ENCODE results near the gene WDR87. TPM values are rescaled to one million over a fixed set of nuclear protein-coding genes. Genes with fewer than 3 reads are reported as not detected.
"Not testable (repeated sequence)": the region's sequence is repeated elsewhere in the genome, so short reads cannot be mapped to it uniquely, and the experiment has no call there.

The WDR87 gene
- polyA plus RNA-seq, 4 donors = 0.01 TPM; not detected in 3

DNA sequence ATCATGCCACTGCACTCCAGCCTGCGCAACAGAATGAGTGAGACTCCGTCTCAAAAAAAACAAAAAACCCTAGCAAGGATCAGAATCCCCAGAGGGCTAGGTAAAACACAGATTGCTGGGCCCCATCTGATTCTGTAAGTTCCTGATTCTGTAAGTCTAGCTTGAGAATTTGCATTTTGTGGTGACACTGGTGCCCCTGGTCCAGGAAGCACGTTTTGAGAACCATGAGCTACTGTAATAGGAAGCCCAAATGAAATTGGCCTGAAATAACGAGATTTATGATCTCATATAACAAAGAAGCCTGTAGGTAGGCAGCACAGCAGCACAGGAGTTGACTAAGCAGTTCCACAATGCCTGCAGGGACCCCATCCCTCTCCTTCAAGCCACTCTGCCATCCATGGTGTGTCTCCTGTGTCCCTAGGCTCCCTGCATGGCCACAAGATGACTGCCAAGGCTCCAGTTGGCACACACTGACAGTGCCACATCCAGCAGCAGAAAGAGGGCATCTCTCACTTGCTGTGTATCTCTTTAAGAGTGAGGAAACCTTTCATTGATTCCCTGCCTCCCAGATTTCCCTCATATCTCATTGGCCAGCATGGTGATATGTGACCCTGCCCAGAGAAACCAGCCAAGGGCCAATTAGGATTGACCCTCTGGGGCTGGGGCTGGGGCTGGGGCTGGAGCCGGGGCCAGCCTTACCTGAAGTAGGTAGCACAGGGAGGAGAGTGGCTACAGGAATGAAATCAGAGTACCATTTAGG, 22.3 kb upstream of the WDR87 start:
- Histone ChIP-seq H3K4me3 (ENCODE audit: low read depth in 1 of 3, low read length in 3 of 3) (no peak overlapping the region), H3K36me3 (ENCODE audit: control insufficient read depth in 3 of 3, insufficient read depth in 2 of 3, low read depth in 1 of 3, low read length in 3 of 3) (peaks cover 0 to 15% (median 0%) of the 10 kb centered on the region in 3 donors), H3K27ac (ENCODE audit: low read depth in 1 of 3, low read length in 2 of 3) (peak overlapping the region; percentile 17 to 77 (median 21)), H3K4me1 (ENCODE audit: control insufficient read depth in 3 of 3, insufficient read depth in 2 of 3, low read depth in 1 of 3, low read length in 2 of 3) (peaks cover 4 to 56% (median 8%) of the 10 kb centered on the region in 3 donors), H3K9me3 (ENCODE audit: control insufficient read depth in 2 of 2, insufficient read depth in 1 of 2, low read depth in 1 of 2, low read length in 1 of 2) (no peaks in the 10 kb centered on the region), H3K27me3 (ENCODE audit: control insufficient read depth in 3 of 3, insufficient read depth in 3 of 3, low read length in 3 of 3) (no peaks in the 10 kb centered on the region)
- FAIRE-seq (no peak), DNase-seq (peak in 1 of 2 donors; percentile 68)
- 50 to 63% (median 52%) methylated on average over 5 of the region's 5 CpGs for WGBS, 3 donors

DNA sequence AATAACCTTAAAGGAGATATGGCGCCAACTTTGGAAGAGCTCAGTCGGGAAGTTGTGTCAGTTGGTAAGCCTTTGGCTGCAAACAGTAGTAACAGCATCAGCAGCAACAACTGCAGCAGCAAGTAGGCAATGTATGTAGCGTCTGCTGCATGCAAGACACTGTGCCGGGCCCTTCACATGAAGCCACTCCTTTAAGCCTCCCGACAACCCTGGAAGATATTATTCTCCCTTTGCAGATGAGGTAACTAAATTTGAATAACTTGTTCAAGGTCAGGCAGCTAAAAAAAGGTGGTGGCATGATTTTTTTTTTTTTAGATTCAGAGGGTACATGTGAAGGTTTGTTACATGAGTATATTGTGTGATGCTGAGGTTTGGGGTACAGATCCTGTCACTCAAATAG, 20.3 kb upstream of the WDR87 start:
- 84 to 86% (median 84%) methylated on average over 5 of the region's 5 CpGs for WGBS, 3 donors
- no peak for FAIRE-seq

DNA sequence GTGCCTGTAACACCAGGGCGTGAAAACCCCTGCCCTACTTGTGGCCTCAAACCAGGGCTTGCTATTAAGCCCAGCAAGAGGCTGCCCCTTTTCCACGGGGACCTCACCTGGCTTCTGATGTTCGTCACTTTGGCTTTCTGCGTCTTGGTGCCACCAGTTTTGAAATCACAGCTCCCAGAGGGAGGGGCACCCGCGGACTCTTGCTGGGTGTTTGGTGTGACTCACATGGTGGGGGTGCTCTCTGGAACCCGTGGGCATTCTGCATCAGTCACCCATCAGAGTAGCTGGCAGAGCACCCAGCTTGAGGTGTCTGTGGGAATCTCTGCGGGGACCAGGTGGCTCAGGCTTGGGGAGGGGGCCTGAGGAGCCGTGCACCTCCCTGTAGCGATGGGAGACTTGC, 19.9 kb upstream of the WDR87 start:
- FAIRE-seq = no peak
- Histone ChIP-seq H3K4me1 (ENCODE audit: control insufficient read depth in 3 of 3, insufficient read depth in 2 of 3, low read depth in 1 of 3, low read length in 2 of 3) (peaks cover 4 to 38% (median 7%) of the 10 kb centered on the region in 3 donors), H3K9me3 (ENCODE audit: control insufficient read depth in 2 of 2, insufficient read depth in 1 of 2, low read depth in 1 of 2, low read length in 1 of 2) (no peaks in the 10 kb centered on the region), H3K27me3 (ENCODE audit: control insufficient read depth in 3 of 3, insufficient read depth in 3 of 3, low read length in 3 of 3) (no peaks in the 10 kb centered on the region), H3K36me3 (ENCODE audit: control insufficient read depth in 3 of 3, insufficient read depth in 2 of 3, low read depth in 1 of 3, low read length in 3 of 3) (peaks cover 0 to 25% (median 0%) of the 10 kb centered on the region in 3 donors), H3K4me3 (ENCODE audit: low read depth in 1 of 3, low read length in 3 of 3) (no peak overlapping the region), H3K27ac (ENCODE audit: low read depth in 1 of 3, low read length in 2 of 3) (no peak overlapping the region)
- WGBS, 3 donors = 80 to 87% (median 86%) methylated on average over 10 of the region's 10 CpGs
- no peak for DNase-seq

More for the DNA sequence above, 20.3 kb upstream of the WDR87 start:
- H3K36me3 ChIP-seq (ENCODE audit: control insufficient read depth in 3 of 3, insufficient read depth in 2 of 3, low read depth in 1 of 3, low read length in 3 of 3) = peaks cover 0 to 21% (median 0%) of the 10 kb centered on the region in 3 donors
- no peaks in the 10 kb centered on the region for H3K27me3 ChIP-seq (ENCODE audit: control insufficient read depth in 3 of 3, insufficient read depth in 3 of 3, low read length in 3 of 3)
- no peak for DNase-seq
- H3K9me3 ChIP-seq (ENCODE audit: control insufficient read depth in 2 of 2, insufficient read depth in 1 of 2, low read depth in 1 of 2, low read length in 1 of 2) = no peaks in the 10 kb centered on the region
- H3K4me3 ChIP-seq (ENCODE audit: low read depth in 1 of 3, low read length in 3 of 3) = no peak overlapping the region
- peaks cover 4 to 42% (median 8%) of the 10 kb centered on the region in 3 donors for H3K4me1 ChIP-seq (ENCODE audit: control insufficient read depth in 3 of 3, insufficient read depth in 2 of 3, low read depth in 1 of 3, low read length in 2 of 3)
- H3K27ac ChIP-seq (ENCODE audit: low read depth in 1 of 3, low read length in 2 of 3) = no peak overlapping the region

DNA sequence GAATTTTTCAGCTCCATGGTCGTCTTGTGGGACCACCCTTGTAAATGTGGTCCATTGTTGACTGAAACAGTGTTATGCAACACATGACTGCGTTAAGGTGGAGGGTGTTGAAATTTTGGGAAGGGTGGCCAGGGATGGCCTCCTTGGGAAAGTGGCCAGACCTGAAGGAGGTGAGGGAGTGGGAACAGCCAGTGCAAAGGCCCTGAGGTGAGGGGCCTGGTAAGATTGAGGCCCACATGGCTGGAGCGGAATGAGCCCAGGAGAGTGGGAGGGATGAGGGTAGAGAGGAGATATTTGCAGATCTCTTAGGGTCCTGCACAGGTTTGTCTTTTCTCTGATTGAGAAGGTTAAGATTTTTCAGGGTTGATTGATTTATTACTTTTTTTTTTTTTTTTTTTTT, 18.8 kb upstream of the WDR87 start:
- FAIRE-seq (no peak), DNase-seq (no peak)
- Histone ChIP-seq H3K27me3 (ENCODE audit: control insufficient read depth in 3 of 3, insufficient read depth in 3 of 3, low read length in 3 of 3) (no peaks in the 10 kb centered on the region), H3K4me3 (ENCODE audit: low read depth in 1 of 3, low read length in 3 of 3) (no peak overlapping the region), H3K36me3 (ENCODE audit: control insufficient read depth in 3 of 3, insufficient read depth in 2 of 3, low read depth in 1 of 3, low read length in 3 of 3) (peaks cover 0 to 29% (median 0%) of the 10 kb centered on the region in 3 donors), H3K9me3 (ENCODE audit: control insufficient read depth in 2 of 2, insufficient read depth in 1 of 2, low read depth in 1 of 2, low read length in 1 of 2) (no peaks in the 10 kb centered on the region), H3K27ac (ENCODE audit: low read depth in 1 of 3, low read length in 2 of 3) (no peak overlapping the region), H3K4me1 (ENCODE audit: control insufficient read depth in 3 of 3, insufficient read depth in 2 of 3, low read depth in 1 of 3, low read length in 2 of 3) (peaks cover 4 to 32% (median 5%) of the 10 kb centered on the region in 3 donors)
- WGBS, 3 donors = 82 to 88% (median 84%) methylated on average over 3 of the region's 3 CpGs

DNA sequence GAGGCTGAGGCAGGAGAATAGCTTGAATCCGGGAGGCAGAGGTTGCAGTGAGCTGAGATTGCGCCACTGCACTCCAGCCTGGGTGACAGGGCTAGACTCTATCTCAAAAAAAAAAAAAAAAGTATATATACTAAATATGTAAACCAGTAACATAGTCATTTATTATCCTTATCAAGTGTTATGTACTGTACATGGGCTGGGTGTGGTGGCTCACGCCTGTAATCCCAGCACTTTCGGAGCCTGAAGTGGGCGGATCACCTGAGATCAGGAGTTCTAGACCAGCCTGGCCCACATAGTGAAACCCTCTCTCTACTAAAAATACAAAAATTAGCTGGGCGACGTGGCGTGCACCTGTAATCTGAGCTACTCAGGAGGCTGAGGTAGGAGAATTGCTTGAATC, 18.2 kb upstream of the WDR87 start:
- not testable (repeated sequence) for H3K27me3 ChIP-seq (ENCODE audit: control insufficient read depth in 3 of 3, insufficient read depth in 3 of 3, low read length in 3 of 3); H3K9me3 ChIP-seq (ENCODE audit: control insufficient read depth in 2 of 2, insufficient read depth in 1 of 2, low read depth in 1 of 2, low read length in 1 of 2); FAIRE-seq; H3K4me3 ChIP-seq (ENCODE audit: low read depth in 1 of 3, low read length in 3 of 3)
- DNase-seq = peak; percentile 63 to 90
- H3K4me1 ChIP-seq (ENCODE audit: control insufficient read depth in 3 of 3, insufficient read depth in 2 of 3, low read depth in 1 of 3, low read length in 2 of 3) = peaks cover 4 to 32% (median 5%) of the 10 kb centered on the region in 3 donors
- 27 to 73% (median 55%) methylated on average over 8 of the region's 8 CpGs for WGBS, 3 donors
- H3K36me3 ChIP-seq (ENCODE audit: control insufficient read depth in 3 of 3, insufficient read depth in 2 of 3, low read depth in 1 of 3, low read length in 3 of 3) = peaks cover 0 to 29% (median 0%) of the 10 kb centered on the region in 3 donors
- H3K27ac ChIP-seq (ENCODE audit: low read depth in 1 of 3, low read length in 2 of 3) = peak overlapping the region in 1 of 3 donors; percentile 21

DNA sequence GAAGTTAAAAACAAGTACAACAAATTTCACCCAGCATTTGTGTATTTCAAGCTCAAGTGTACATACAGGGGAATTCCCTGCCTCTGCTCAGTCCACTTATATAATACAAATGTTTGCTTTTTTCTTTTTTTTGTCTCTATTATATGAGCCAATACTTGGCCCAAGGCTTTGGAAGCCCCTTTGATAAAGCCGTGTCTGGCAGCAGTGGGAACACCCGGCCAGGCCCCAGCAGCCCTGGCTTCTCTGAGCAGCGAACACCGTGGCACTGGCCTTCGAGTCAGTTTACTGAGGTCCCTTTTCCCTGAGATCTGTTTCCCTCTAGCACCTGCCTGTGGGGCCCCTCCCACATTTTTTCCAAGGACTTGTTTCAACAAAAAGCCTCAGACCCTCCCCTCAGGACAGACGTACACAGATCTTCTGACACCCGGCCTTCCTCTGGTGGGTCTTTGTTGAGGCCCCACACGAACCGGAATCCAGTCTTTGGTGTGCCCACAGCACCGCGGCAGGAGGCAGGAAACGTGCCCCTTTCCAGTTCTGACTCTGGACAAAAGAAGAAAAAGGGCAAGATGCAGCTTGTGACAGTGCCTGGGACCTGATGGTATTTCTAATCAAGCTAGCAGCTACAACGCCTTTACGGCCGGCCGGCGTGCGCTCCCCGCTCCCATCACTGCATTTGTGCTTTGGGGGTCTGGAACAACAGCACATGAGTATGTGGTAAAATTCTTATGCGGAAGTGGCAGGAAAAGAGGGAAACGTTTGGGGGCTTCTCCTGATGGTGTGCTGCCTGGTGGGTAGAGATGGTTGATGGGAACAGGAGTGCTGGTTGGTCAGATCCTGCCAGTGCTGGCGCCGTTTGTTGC, 14.4 kb upstream of the WDR87 start:
- FAIRE-seq = no peak
- Histone ChIP-seq H3K27me3 (ENCODE audit: control insufficient read depth in 3 of 3, insufficient read depth in 3 of 3, low read length in 3 of 3) (no peaks in the 10 kb centered on the region), H3K36me3 (ENCODE audit: control insufficient read depth in 3 of 3, insufficient read depth in 2 of 3, low read depth in 1 of 3, low read length in 3 of 3) (peaks cover 0 to 42% (median 0%) of the 10 kb centered on the region in 3 donors), H3K4me3 (ENCODE audit: low read depth in 1 of 3, low read length in 3 of 3) (no peak overlapping the region), H3K9me3 (ENCODE audit: control insufficient read depth in 2 of 2, insufficient read depth in 1 of 2, low read depth in 1 of 2, low read length in 1 of 2) (no peaks in the 10 kb centered on the region), H3K27ac (ENCODE audit: low read depth in 1 of 3, low read length in 2 of 3) (no peak overlapping the region), H3K4me1 (ENCODE audit: control insufficient read depth in 3 of 3, insufficient read depth in 2 of 3, low read depth in 1 of 3, low read length in 2 of 3) (peaks cover 0 to 19% (median 3%) of the 10 kb centered on the region in 3 donors)
- no peak for DNase-seq
- WGBS, 3 donors = 71 to 90% (median 80%) methylated on average over 23 of the region's 23 CpGs

DNA sequence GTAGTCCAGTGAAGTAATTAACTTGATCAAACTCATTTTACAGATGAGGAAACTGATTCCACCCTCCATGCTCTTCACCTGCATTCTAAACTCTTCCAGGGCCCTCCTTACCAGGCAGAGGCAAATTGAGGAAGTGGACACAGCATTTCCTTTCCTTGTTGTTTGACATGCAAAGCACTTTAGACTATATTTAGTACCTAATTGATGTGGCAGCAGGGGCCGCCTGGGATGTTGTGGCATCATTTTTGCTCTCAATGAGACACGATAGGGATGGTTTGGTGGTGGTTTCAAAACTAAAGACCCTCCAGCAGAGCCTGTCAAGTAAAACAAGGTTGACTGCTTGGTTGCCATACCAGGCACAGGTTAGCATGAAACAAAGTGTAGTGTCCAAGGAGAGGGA, 8.5 kb upstream of the WDR87 start:
- no peak overlapping the region for H3K4me3 ChIP-seq (ENCODE audit: low read depth in 1 of 3, low read length in 3 of 3)
- H3K9me3 ChIP-seq (ENCODE audit: control insufficient read depth in 2 of 2, insufficient read depth in 1 of 2, low read depth in 1 of 2, low read length in 1 of 2) = no peaks in the 10 kb centered on the region
- H3K27me3 ChIP-seq (ENCODE audit: control insufficient read depth in 3 of 3, insufficient read depth in 3 of 3, low read length in 3 of 3) = no peaks in the 10 kb centered on the region
- WGBS, 3 donors = 34 to 71% (median 60%) methylated on average over 2 of the region's 2 CpGs
- FAIRE-seq (no peak), DNase-seq (no peak)
- peaks cover 0 to 31% (median 0%) of the 10 kb centered on the region in 3 donors for H3K36me3 ChIP-seq (ENCODE audit: control insufficient read depth in 3 of 3, insufficient read depth in 2 of 3, low read depth in 1 of 3, low read length in 3 of 3)
- no peaks in the 10 kb centered on the region for H3K4me1 ChIP-seq (ENCODE audit: control insufficient read depth in 3 of 3, insufficient read depth in 2 of 3, low read depth in 1 of 3, low read length in 2 of 3)
- peak overlapping the region in 1 of 3 donors; percentile 56 for H3K27ac ChIP-seq (ENCODE audit: low read depth in 1 of 3, low read length in 2 of 3)

DNA sequence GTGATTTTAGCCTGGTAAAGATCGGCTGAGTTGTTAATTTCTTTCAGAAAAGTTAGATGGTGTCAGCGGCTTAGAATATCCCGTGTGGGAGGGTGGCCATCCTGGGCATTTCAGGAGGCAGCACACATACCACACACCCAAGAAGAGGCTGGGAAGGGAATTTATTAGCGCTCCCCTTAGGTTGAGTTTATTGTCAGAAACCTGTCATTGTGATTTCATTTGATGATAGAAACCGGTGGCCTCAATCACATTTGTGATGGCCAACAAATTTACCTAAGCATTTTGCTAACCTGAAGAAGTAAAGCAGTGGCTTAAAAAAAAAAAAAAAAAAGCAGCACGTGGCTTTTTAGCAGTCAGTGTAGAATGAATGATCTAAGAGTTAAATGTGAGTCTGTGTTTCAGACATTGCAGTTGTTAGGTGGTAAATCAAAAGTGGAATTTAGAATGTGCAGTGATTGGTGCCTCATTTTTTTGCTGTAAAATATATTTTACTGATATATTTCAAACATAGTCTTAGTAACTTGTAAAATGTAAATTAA, 3.3 kb upstream of the WDR87 start:
- Histone ChIP-seq H3K27ac (ENCODE audit: low read depth in 1 of 3, low read length in 2 of 3) (no peak overlapping the region), H3K36me3 (ENCODE audit: control insufficient read depth in 3 of 3, insufficient read depth in 2 of 3, low read depth in 1 of 3, low read length in 3 of 3) (peaks cover 0 to 16% (median 0%) of the 10 kb centered on the region in 3 donors), H3K4me1 (ENCODE audit: control insufficient read depth in 3 of 3, insufficient read depth in 2 of 3, low read depth in 1 of 3, low read length in 2 of 3) (peaks cover 0 to 15% (median 8%) of the 10 kb centered on the region in 3 donors), H3K9me3 (ENCODE audit: control insufficient read depth in 2 of 2, insufficient read depth in 1 of 2, low read depth in 1 of 2, low read length in 1 of 2) (no peaks in the 10 kb centered on the region), H3K4me3 (ENCODE audit: low read depth in 1 of 3, low read length in 3 of 3) (no peak overlapping the region), H3K27me3 (ENCODE audit: control insufficient read depth in 3 of 3, insufficient read depth in 3 of 3, low read length in 3 of 3) (no peaks in the 10 kb centered on the region)
- DNase-seq = no peak
- WGBS, 3 donors = 75 to 77% (median 76%) methylated on average over 6 of the region's 6 CpGs
- no peak for FAIRE-seq
